BJ (cell line): Measurements from ENCODE around the gene CDCP2. TPM values are rescaled to one million over a fixed set of nuclear protein-coding genes. Genes with fewer than 3 reads are reported as not detected.

Source experiments
- CTCF ChIA-PET: fragments of 350-600 bp; formaldehyde crosslinking; extraction: SDS; loops from one replicate; lab custom pipeline; 2021; ENCODE audit warnings: antibody characterized with exemption, inconsistent platforms; lab: Yijun Ruan, JAX
- POLR2A ChIA-PET: fragments of 300-600 bp; sonication (Branson Sonifier 250); formaldehyde crosslinking; extraction: SDS; loops from one replicate; lab custom pipeline; 2021; ENCODE audit warnings: antibody characterized with exemption; lab: Charles Lee
- DNase-seq: peaks from one replicate; pipeline ENCODE4 v3.0.0-alpha.2; 2011; ENCODE audit warnings: low read depth
- H3K27me3 ChIP-seq: 2 replicates; pipeline ENCODE4 v1.6.0; 2011; ENCODE audit warnings: low read length; ENCODE audit not compliant: control insufficient read depth, insufficient read depth
- H3K36me3 ChIP-seq: 2 replicates; pipeline ENCODE4 v1.5.1; 2011; ENCODE audit warnings: low read length; ENCODE audit not compliant: control insufficient read depth, insufficient read depth
- H3K4me3 ChIP-seq: 2 replicates; pipeline ENCODE4 v1.5.1; 2011; ENCODE audit warnings: low read depth, mild to moderate bottlenecking, control low read depth, low read length
- polyA plus RNA-seq: library from polyadenylated mRNA; depleted of rRNA; stranded (reverse); fragments of >200 nt; gene quantifications from 2 replicates; pipeline ENCODE4 v1.2.3, GENCODE V29; 2011
- TF ChIP-seq, protein P1 (sequence below): IDR thresholded peaks from 2 replicates; pipeline ENCODE4 v1.5.1; 2011; ENCODE audit warnings: low read depth, mild to moderate bottlenecking, control low read depth, inconsistent platforms, low read length, moderate library complexity; ENCODE audit not compliant: insufficient read depth

CDCP2 gene
- polyA plus RNA-seq, 1 experiment = not detected

DNA sequence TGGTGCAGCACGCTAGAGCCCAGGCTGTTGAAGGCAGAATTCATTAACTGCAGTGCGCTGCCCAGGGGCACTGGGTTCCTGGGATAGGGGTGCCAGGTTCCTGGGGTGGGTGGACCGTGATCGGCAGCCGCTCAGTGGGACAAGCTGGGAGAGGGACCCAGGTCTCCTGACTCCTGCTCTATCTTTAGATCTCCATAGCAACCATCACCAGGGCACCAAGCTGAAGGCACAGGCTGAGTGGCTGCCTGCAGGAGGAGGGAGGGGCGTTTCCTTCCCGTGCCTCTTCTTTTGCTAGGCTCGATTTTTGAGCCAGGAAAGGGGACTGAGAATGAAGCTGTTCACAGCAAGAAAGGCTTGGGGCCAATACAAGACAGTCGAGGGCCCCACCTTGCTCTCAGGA is 20.9 kb upstream of the CDCP2 start:
- ChIA-PET POLR2A (no interaction called here), CTCF (interaction anchor here (2.4 kb wide), 1 partner anchor 9 kb away, joined by 8 read pairs; no protein-coding TSS in a partner anchor)
- H3K27me3 ChIP-seq = no peaks in the 10 kb centered on the region
- no peak for DNase-seq
- H3K4me3 ChIP-seq = no peak overlapping the region
- H3K36me3 ChIP-seq = no peaks in the 10 kb centered on the region; the same call in 1 of the 2 replicates
- TF ChIP-seq, protein P1, sequence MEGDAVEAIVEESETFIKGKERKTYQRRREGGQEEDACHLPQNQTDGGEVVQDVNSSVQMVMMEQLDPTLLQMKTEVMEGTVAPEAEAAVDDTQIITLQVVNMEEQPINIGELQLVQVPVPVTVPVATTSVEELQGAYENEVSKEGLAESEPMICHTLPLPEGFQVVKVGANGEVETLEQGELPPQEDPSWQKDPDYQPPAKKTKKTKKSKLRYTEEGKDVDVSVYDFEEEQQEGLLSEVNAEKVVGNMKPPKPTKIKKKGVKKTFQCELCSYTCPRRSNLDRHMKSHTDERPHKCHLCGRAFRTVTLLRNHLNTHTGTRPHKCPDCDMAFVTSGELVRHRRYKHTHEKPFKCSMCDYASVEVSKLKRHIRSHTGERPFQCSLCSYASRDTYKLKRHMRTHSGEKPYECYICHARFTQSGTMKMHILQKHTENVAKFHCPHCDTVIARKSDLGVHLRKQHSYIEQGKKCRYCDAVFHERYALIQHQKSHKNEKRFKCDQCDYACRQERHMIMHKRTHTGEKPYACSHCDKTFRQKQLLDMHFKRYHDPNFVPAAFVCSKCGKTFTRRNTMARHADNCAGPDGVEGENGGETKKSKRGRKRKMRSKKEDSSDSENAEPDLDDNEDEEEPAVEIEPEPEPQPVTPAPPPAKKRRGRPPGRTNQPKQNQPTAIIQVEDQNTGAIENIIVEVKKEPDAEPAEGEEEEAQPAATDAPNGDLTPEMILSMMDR = no peak

DNA sequence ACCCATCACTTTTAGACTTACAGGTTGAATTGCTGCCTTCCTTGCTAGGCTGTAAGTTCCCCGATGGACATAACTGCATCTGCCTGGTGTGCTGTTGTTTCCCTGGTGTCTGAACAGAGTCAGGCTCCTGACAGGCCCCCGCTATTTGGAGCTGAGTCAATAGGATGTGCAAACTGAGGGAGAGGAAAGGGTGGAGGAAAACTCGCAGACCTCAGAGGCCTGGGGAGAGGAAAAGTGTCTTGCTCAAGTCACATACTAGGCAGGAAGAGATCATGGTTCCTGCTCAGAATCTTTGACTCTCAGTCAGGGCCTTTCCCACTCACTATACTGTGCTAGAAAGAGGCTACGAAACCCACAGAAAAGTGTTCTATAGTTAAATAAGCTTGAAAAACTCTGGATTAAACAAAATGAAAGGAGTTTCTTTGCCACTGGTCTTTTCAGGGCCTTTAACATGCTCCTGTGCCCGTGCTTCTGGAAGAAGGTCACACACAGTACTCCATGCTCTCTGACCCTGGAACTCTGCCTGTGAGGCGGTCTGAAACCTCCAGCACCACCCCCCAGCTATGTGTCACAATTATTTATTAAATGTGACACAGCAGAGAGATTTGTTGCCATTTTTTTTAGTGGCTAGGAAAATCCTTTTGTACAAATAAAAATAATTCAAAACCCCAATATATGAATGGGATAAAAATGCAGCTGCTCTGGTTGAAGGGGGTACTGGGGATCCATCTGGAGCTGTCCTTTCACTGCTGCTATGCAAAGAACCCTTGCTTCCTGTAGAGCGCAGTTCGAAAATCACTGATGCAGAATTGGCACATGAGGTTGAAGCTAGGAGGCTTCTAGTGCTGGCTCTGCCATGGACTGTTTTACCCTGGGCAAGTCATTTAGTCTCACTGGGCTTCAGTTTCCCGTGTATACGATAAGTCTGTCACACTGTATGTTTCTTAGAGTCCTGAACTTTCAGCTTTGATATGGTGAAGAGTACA is 20.1 kb upstream of the CDCP2 start:
- TF ChIP-seq, protein P1 = no peak
- H3K27me3 ChIP-seq = no peaks in the 10 kb centered on the region
- ChIA-PET CTCF (interaction anchor here (0.6 to 2.4 kb wide), 2 partner anchors 9 to 96 kb away, joined by 4 to 8 read pairs; no protein-coding TSS in a partner anchor), POLR2A (no interaction called here)
- no peaks in the 10 kb centered on the region; the same call in 1 of the 2 replicates for H3K36me3 ChIP-seq
- no peak overlapping the region for H3K4me3 ChIP-seq
- DNase-seq = no peak

GRCh38 chr1:54171606-54172005 is 18.8 kb upstream of the CDCP2 start:
- H3K4me3 ChIP-seq = no peak overlapping the region
- TF ChIP-seq, protein P1 = no peak
- POLR2A ChIA-PET = no interaction called here
- CTCF ChIA-PET = interaction anchor here (0.6 kb wide), 1 partner anchor 656 kb away, joined by 3 read pairs; no protein-coding TSS in a partner anchor
- H3K36me3 ChIP-seq = no peaks in the 10 kb centered on the region; the same call in 1 of the 2 replicates
- no peaks in the 10 kb centered on the region for H3K27me3 ChIP-seq
- no peak for DNase-seq

DNA sequence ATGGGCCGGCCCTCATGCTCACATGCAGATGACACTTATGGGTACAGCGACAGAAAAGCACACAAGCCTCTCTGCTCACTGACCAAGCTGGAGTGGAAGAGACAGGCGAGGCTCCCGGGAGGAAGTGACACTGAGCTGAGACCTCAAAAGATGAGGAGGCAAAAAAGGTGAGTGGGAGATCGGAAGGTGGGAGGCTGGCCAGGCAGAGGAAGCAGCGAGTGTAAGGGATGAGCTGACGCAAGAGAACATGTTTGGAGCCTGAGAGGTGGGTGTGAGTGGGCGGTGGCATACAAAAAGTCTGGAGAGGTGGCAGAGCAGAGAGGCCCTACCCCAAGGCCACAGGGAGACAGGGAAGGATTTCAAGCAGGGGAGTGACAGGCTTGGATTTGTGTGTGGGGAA is 18.2 kb upstream of the CDCP2 start:
- TF ChIP-seq, protein P1 = no peak
- no peak for DNase-seq
- Histone ChIP-seq H3K27me3 (no peaks in the 10 kb centered on the region), H3K4me3 (no peak overlapping the region), H3K36me3 (no peaks in the 10 kb centered on the region; the same call in 1 of the 2 replicates)
- POLR2A ChIA-PET = no interaction called here
- CTCF ChIA-PET = interaction anchor here (0.6 kb wide), 2 partner anchors 532 to 657 kb away, joined by 3 to 4 read pairs; no protein-coding TSS in a partner anchor

- ChIA-PET CTCF (interaction anchor here (0.8 to 1.3 kb wide), 2 partner anchors 9 to 12 kb away, joined by 3 read pairs; no protein-coding TSS in a partner anchor), POLR2A (no interaction called here)
- TF ChIP-seq, protein P1 = no peak
- no peaks in the 10 kb centered on the region; the same call in 1 of the 2 replicates for H3K36me3 ChIP-seq
- DNase-seq = no peak
- no peak overlapping the region for H3K4me3 ChIP-seq
- H3K27me3 ChIP-seq = no peaks in the 10 kb centered on the region
Measured at GRCh38 chr1:54169068-54169467, 16.3 kb upstream of the CDCP2 start.
